Activated CD4-positive, alpha-beta T cell treated with anti-CD3 and anti-CD28 coated beads for 24 hours (primary cell): ENCODE results near the gene ZNF98.

Experiments
- DNase-seq, 2 donors: peaks; one replicate each; pipeline ENCODE4 v3.0.0-alpha.2; 2020; ENCODE audit warnings: low read depth in 2 of 2

Gene ZNF98

GRCh38 chr19:22422211-22422610, at the start of gene ZNF98:
Gene ZNF98, minus strand, starts transcription at chr19:22422346. Its CDS starts 122 bp downstream, at chr19:22422224.
- no peak for DNase-seq

GRCh38 chr19:22446605-22447004, 24.5 kb upstream of the ZNF98 start:
- DNase-seq: no peak

- no peak for DNase-seq
Measured at GRCh38 chr19:22438011-22438410, 15.9 kb upstream of the ZNF98 start.

GRCh38 chr19:22427960-22428913, 6.1 kb upstream of the ZNF98 start:
- DNase-seq: no peak

GRCh38 chr19:22427547-22427946, 5.4 kb upstream of the ZNF98 start:
- DNase-seq: no peak

GRCh38 chr19:22426901-22427300, 4.8 kb upstream of the ZNF98 start:
- DNase-seq: no peak

- DNase-seq: no peak
Measured at GRCh38 chr19:22421797-22422196, 349 bp downstream of the ZNF98 start.

- DNase-seq: no peak
Measured at GRCh38 chr19:22354665-22355064, 67.5 kb downstream of the ZNF98 start.
